Fibroblast of skin of right quadriceps (primary cell): ENCODE measurements around the gene ZP1.

ENCODE experiments used
- DNase-seq: peaks from one replicate; pipeline ENCODE4 v3.0.0-alpha.2; 2013

ZP1 gene

GRCh38 chr11:60844045-60844869 lies 23.1 kb upstream of the ZP1 start:
- DNase-seq, result no peak

DNA sequence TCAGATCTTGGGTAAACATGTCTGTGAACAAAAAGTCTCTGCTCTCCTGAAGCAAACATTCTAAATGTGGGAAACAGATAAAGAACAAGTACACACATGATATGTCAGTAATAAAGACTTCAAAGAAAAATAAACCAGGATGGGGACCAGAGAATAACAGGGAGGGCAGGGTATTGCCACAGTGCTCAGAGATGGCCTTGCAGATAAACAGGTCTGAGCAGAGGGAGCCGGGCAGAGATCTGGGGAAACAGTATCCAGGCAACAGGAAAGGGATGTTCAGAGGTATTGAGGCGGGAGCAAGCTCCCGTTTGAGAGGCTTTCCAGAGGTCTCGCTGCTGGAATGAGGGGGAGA lies 22.5 kb upstream of the ZP1 start:
- no peak for DNase-seq

GRCh38 chr11:60845338-60845737 lies 22.0 kb upstream of the ZP1 start:
- DNase-seq, result no peak

DNA sequence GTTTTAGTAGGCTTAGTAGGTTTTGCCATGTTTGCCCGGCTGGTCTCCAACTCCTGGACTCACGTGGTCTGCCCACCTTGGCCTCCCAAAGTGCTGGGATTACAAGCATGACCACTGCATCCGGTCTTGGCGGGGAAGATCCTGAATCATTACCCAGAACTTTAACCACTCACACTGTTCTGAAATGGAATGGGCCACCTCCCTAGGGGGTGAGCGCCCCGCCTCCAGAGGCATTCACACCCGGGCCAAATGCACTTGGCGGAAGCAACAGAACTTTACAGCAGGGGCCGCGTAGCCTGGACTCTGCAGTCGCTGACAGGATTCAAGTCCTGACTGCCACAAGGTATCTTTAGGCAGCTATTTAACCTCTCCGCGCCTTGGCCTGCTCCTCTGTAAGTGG lies 20.1 kb upstream of the ZP1 start:
- DNase-seq, result no peak

DNA sequence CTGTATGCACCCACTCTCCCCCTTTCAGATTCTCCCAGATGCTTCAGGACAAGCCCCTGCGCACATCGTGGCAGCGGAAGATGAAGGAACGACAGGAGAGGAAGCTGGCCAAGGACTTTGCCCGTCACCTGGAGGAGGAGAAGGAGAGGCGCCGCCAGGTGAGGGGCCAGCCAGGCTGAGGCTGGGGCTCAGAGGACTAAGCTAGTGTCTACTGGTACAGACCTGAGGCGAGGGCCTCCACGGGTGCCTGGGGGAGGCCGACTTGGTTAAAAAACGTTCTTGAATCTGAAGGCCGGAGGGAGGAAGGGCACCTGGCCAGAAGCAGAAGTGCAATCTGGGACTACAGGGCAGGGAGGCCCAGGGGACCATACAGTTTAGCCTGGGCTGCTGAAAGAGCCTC lies 19.4 kb upstream of the ZP1 start:
- DNase-seq, result no peak

DNA sequence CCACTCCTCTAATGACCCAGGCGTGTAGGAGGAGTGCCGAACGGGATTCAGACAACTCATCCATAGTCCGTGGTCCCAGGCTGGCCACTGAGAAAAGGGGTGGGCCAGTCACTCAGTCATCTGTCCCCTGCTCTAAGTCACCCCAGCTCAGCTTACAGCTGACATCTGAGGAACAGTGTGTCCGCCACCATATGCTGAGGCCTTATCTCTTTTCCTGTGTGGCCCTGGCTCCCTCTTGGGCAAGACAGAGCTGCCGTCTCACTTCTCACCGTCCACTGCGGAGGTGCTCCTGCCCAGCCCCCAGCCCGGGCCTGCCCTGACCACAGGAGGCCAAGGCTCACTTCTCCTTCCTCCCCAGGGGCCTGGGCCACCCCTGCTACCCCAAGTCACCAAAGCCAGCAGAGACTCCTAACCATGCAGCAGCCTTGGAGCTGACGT lies 18.6 kb upstream of the ZP1 start:
- DNase-seq, result no peak

GRCh38 chr11:60849641-60850520 lies 17.5 kb upstream of the ZP1 start:
- DNase-seq, result no peak

- DNase-seq, result no peak
Observed at GRCh38 chr11:60851327-60852104, 15.8 kb upstream of the ZP1 start.

DNA sequence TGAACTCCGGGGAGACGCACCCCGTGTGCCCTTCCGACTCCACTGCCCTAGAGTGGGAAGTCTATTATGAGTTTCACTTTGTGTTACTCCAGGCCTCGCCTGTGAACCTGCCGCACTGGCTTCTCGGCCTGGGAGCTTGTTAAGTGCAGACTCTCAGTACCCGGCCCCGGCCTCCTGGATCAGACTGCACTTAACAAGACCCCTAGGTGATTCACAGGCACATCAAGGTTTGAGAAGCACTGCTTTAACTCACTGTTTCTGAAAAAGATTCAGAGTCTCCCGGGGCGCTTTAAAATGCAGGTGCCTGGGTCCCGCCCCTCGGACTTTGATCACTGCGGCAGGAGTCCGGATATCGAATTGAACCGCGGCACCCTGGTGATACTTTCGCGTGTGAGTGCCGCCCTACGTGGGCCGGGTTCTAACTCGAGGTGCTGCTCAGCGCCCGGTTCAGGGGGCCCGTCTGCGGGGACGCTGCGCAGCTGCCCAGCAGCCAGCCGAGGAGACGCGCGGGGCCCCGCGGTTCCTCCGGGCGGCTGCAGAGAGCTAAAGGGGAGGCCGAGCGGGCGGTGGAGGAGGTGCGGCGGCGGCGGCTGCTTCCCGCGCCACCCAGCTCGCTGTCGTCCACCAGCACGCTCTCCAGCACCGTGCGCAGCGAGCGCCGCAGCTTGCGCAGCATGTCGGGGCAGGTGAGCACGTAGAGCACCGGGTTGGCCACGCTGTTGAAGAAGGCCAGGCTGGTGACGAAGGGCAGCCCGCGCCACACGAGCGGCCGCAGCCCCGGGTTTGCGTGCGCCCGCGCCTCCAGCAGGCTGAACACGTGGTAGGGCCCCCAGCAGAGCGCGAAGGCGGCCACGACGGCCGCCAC lies 15.0 kb upstream of the ZP1 start:
- no peak for DNase-seq

- DNase-seq, result no peak
Observed at GRCh38 chr11:60852982-60853950, 14.1 kb upstream of the ZP1 start.

DNA sequence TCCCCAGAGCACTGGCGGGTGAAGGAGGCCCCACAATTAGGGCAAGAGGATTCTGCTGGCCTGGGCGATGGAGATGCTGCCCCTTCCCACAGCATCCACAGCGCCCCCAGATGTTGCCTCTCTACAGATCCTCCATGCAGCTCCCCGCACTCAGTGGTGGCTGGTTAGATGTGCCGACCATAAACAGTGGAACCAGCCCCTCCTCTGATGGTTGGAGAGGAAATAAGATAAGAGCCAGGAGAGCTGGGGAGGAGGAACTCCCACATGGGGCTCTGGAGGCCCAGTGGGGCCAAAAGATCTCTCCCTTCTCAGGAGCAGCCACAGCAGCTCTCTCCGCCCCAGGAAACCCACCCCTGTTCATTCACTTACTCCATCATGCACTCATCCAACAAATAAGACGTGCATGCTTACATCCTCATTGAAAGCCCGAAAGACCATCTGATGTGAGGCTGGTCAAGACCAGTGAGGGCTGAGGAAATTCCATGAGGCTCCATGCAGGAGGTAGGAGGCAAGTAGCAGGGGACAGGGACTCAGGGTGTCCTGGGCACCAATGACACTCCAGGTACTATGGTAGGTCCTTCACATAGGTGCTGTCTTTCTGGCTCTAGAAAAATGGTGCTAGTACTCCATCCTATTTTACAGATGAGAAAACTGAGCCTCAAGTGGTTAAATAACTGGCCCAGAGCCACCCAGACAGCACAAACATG lies 13.0 kb upstream of the ZP1 start:
- DNase-seq, result no peak

GRCh38 chr11:60854847-60855725 lies 12.3 kb upstream of the ZP1 start:
- DNase-seq, result no peak

DNA sequence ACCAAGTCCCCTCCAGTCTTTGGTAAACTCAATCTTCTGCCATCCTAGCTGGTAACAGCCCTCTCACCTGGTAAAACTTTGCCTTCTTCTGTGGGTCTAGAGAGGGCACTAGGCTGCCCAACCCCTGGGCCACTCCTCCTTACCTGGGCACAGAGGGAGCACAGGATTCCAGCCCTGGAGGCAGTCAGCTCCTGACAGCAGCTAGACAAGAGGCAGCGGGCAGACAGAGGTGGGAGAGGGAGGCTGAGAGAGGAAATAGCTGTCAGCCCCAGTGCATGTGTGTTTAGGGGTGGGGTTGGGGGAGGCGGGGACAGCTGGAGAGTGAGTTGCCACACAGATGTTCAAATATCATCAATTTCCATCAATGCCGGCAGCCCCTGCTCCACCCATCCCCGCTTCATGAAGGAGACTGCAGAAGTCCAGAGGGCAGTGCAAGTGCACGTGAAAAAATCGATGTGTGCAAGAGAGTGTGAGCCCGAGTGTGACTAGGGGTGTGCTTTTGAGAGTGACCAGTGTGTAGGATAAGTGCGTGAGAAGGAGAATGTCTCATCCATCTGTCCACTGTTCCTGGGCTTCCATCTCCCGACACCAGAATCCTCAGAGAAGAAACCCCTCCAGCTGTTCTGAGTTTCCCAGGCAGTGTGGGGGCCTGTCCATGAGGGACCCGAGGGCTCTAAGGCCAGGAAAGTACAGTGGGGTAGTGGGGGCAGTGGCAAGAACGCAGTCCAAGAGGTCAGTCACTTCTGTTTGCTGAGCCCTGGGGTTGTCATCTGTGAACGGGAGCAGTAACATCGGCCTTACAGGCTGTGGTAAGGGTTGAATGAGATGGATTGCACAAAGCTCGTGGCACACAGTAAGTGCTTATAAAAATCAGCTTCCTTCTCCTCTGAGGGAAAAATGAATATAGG lies 11.4 kb upstream of the ZP1 start, which contains the start of gene PTGDR2:
Gene PTGDR2, minus strand, starts transcription at position 225 of the 908 bp plus-strand sequence. CDS start 2,228 bp downstream, outside the sequence.
- DNase-seq, result no peak

DNA sequence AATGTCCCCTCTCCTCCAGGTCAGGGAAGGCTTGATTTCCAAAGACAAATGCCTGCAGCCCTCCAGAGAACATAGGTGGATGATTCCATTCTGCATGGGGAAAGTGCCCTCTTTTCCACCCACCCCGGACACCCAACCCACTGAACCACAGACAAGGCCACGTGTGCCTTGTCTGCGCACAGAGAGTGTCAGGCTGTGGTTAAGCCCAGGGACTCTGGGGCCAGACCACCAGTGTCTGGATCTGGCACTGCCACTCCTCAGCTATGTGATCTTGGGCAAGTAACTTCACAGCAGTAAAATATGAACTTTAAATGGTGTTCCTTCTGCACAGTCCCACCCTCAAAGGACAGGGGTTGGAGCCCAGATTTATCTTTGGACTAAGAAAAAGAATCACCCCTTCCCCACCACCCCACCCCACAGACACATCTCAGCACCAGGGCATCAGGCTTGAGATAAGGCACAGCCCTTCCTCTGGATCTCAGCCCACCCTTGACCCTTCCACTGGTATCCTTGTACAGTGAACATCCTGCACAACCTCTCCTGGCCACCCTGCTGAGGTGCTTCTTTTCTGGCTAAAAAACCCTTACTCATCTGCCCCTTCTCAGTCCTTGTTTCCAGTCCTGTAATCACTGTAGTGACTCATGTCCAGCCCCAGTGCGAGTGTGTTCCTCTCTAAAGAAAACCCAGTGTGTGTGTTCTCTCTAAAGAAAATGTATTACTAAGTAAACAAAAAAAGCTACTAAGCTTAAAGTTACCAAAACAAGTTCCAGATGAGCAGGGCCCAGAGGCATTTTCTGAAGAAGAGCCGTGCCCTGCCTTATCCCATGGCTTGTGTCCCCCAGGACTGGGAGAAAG lies 9.7 kb upstream of the ZP1 start:
- no peak for DNase-seq

- DNase-seq, result no peak
Observed at GRCh38 chr11:60858236-60858635, 9.1 kb upstream of the ZP1 start.

GRCh38 chr11:60858731-60859464 lies 8.4 kb upstream of the ZP1 start:
- no peak for DNase-seq
